GM06990 (cell line): ENCODE data around the gene KRT16.
"Not testable (repeated sequence)": the region's sequence is repeated elsewhere in the genome, so short reads cannot be mapped to it uniquely, and the experiment has no call there.

Experiments used
- DNase-seq: peaks from one replicate; pipeline ENCODE4 v3.0.0-alpha.2; 2011; ENCODE audit not compliant: insufficient read length; ENCODE audit errors: extremely low read depth
- H3K27me3 ChIP-seq: replicated peaks from 2 replicates; pipeline ENCODE4 v1.6.0; 2011; ENCODE audit warnings: low read length; ENCODE audit not compliant: control insufficient read depth, insufficient read depth
- H3K36me3 ChIP-seq: 2 replicates; pipeline ENCODE4 v1.5.1; 2011; ENCODE audit warnings: low read length; ENCODE audit not compliant: control insufficient read depth, insufficient read depth
- H3K4me3 ChIP-seq: replicated peaks from 2 replicates; pipeline ENCODE4 v1.5.1; 2011; ENCODE audit warnings: low read depth, mild to moderate bottlenecking, control low read depth, low read length
- CTCF ChIP-seq: IDR thresholded peaks from 2 replicates; pipeline ENCODE4 v1.5.1; 2011; ENCODE audit warnings: low read length, control low read depth, mild to moderate bottlenecking, inconsistent platforms; ENCODE audit not compliant: insufficient read depth, poor library complexity, severe bottlenecking

Gene KRT16

GRCh38 chr17:41588126-41588810, 24.3 kb downstream of the KRT16 start:
- H3K4me3 ChIP-seq, result no peak overlapping the region
- no peak for DNase-seq
- no peaks in the 10 kb centered on the region for H3K36me3 ChIP-seq
- H3K27me3 ChIP-seq, result no peaks in the 10 kb centered on the region; the same call in 1 of the 2 replicates
- TF ChIP-seq CTCF, result no peak

GRCh38 chr17:41586863-41587495, 25.6 kb downstream of the KRT16 start, which contains the start of gene KRT14:
TSS of gene KRT14 (minus strand) at chr17:41586895. CDS start at chr17:41586834, 61 bp downstream.
- no peaks in the 10 kb centered on the region; the same call in 1 of the 2 replicates for H3K27me3 ChIP-seq
- DNase-seq, result no peak
- H3K36me3 ChIP-seq, result no peaks in the 10 kb centered on the region
- TF ChIP-seq CTCF, result no peak
- no peak within 1 kb of the TSS for H3K4me3 ChIP-seq

GRCh38 chr17:41585301-41586056, 27.1 kb downstream of the KRT16 start:
- no peak overlapping the region for H3K4me3 ChIP-seq
- no peak for DNase-seq

GRCh38 chr17:41584331-41584927, 28.1 kb downstream of the KRT16 start:
- not testable (repeated sequence) for H3K4me3 ChIP-seq, H3K27me3 ChIP-seq, H3K36me3 ChIP-seq, DNase-seq

More at GRCh38 chr17:41585301-41586056, 27.1 kb downstream of the KRT16 start:
- Histone ChIP-seq H3K27me3 (no peaks in the 10 kb centered on the region; the same call in 1 of the 2 replicates), H3K36me3 (no peaks in the 10 kb centered on the region)
- no peak for TF ChIP-seq CTCF

- peaks cover 1% of the 10 kb centered on the region; the same call in 1 of the 2 replicates for H3K27me3 ChIP-seq
- H3K4me3 ChIP-seq, result no peak overlapping the region
- TF ChIP-seq CTCF, result no peak
- no peak for DNase-seq
- no peaks in the 10 kb centered on the region for H3K36me3 ChIP-seq
Measured at GRCh38 chr17:41583137-41584127, 29.1 kb downstream of the KRT16 start.

- not testable (repeated sequence) for H3K27me3 ChIP-seq, DNase-seq, H3K4me3 ChIP-seq, H3K36me3 ChIP-seq
Measured at GRCh38 chr17:41582061-41582968, 30.3 kb downstream of the KRT16 start.
